ENCODE results near the gene HNRNPR.
"Not testable (repeated sequence)": the region's sequence is repeated elsewhere in the genome, so short reads cannot be mapped to it uniquely, and the experiment has no call there.

HNRNPR gene

GRCh38 chr1:23325393-23325792 lies 18.7 kb downstream of the HNRNPR start:
- DNase-seq (ENCODE audit: low read depth): no peak
- no peak overlapping the region for H3K4me3 ChIP-seq (ENCODE audit: control insufficient read depth, low read depth, low read length)
- no peak for TF ChIP-seq CTCF (conservative IDR thresholded peaks at IDR 0.05; ENCODE audit: control insufficient read depth, insufficient read depth, low read depth, low read length)

DNA sequence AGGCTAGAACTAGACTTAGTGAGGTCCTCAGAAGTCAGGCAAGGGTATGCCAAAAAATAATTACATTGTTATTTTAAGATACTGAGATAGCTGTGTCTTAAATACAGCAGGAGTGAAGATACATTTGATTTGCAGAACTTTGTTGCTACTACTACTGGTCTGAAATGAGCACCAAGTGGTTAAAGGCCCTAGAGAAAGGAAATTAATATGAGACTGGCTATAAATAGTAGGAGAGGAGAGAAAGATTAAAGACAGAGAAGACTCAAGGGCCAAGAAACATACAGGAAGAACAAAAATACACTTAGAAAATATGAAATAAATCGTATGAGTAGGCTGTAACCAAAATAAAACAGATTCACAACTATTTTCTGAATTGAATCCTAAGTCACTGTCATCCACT lies 21.3 kb downstream of the HNRNPR start:
- no peak overlapping the region for H3K4me3 ChIP-seq (ENCODE audit: control insufficient read depth, low read depth, low read length)
- TF ChIP-seq CTCF (conservative IDR thresholded peaks at IDR 0.05; ENCODE audit: control insufficient read depth, insufficient read depth, low read depth, low read length): no peak
- no peak for DNase-seq (ENCODE audit: low read depth)

DNA sequence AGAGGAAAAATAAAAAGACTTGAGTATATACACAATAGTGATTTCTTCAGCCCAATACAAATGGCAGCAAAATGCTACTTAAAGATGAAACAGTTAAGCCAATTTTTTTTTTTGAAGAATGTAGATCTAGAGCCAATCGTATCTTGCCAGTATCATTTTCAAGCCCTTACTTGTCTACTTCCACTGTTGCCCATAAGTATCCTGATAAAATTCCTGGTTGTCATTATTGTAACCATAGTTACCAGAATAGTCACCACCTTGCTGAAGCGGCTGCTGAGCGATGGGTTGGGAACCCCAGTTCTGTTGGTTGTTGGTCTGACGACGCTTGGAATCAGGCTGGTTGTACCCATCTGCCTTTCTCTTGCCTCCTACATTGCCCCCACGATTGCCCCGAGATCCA lies 33.8 kb downstream of the HNRNPR start:
- DNase-seq (ENCODE audit: low read depth); H3K4me3 ChIP-seq (ENCODE audit: control insufficient read depth, low read depth, low read length): not testable (repeated sequence)

- TF ChIP-seq CTCF (conservative IDR thresholded peaks at IDR 0.05; ENCODE audit: control insufficient read depth, insufficient read depth, low read depth, low read length): no peak
- no peak for DNase-seq (ENCODE audit: low read depth)
- no peak overlapping the region for H3K4me3 ChIP-seq (ENCODE audit: control insufficient read depth, low read depth, low read length)
These were observed 39.9 kb downstream of the HNRNPR start for GRCh38 chr1:23304140-23304620.

DNA sequence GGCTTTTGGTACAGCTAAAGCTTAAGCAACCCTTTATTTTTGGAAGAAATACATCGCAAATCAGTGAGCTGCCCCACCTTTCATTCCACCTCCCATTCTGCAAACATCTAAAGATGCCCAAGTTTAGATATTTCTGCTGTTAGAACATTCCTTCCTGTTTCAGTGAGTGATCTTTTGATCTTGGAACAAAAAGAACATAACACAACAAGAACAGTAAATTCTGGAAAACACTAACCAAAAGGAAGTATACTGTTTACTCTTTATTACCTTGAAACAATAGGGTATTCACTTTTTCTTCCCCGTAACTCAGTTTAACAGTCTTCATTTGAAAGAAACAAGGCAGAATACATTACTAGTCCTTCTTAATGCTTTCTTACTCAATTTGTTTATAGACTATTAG lies 40.6 kb downstream of the HNRNPR start:
- no peak for DNase-seq (ENCODE audit: low read depth)
- TF ChIP-seq CTCF (conservative IDR thresholded peaks at IDR 0.05; ENCODE audit: control insufficient read depth, insufficient read depth, low read depth, low read length): no peak
- H3K4me3 ChIP-seq (ENCODE audit: control insufficient read depth, low read depth, low read length): no peak overlapping the region

- DNase-seq (ENCODE audit: low read depth): no peak
- no peak for TF ChIP-seq CTCF (conservative IDR thresholded peaks at IDR 0.05; ENCODE audit: control insufficient read depth, insufficient read depth, low read depth, low read length)
- no peak overlapping the region for H3K4me3 ChIP-seq (ENCODE audit: control insufficient read depth, low read depth, low read length)
These were observed 47.2 kb downstream of the HNRNPR start for GRCh38 chr1:23296931-23297330.

GRCh38 chr1:23291706-23292105 lies 52.4 kb downstream of the HNRNPR start:
- TF ChIP-seq CTCF (conservative IDR thresholded peaks at IDR 0.05; ENCODE audit: control insufficient read depth, insufficient read depth, low read depth, low read length): no peak
- no peak overlapping the region for H3K4me3 ChIP-seq (ENCODE audit: control insufficient read depth, low read depth, low read length)
- DNase-seq (ENCODE audit: low read depth): no peak
